Panc1 (cell line): ENCODE results near the gene OGG1. TPM values are rescaled to one million over a fixed set of nuclear protein-coding genes. Genes with fewer than 3 reads are reported as not detected.

Source experiments
- ATAC-seq: fragments of 200-7000 bp; cut with Tn5 transposase; 2 replicates; pipeline ENCODE4 v1.9.1; 2020; ENCODE audit warnings: mild to moderate bottlenecking, moderate library complexity
- BruUV-seq: library from RNA; stranded (reverse); fragments of 400-500 nt; replicated peaks from 2 replicates; lab custom pipeline; 2021; lab: Mats Ljungman, UMichigan
- CTCF ChIA-PET: fragments of 300-600 bp; sonication (Branson Sonifier 250); formaldehyde crosslinking; loops from one replicate; lab custom pipeline; 2022; ENCODE audit warnings: antibody characterized with exemption; lab: Charles Lee
- POLR2A ChIA-PET: fragments of 300-600 bp; sonication (Branson Sonifier 250); formaldehyde crosslinking; loops from one replicate; lab custom pipeline; 2022; ENCODE audit warnings: antibody characterized with exemption; lab: Charles Lee
- DNase-seq: peaks from one replicate; pipeline ENCODE4 v3.0.0-alpha.2; 2010; ENCODE audit warnings: low read depth, low spot score
- H3K27ac ChIP-seq: 2 replicates; pipeline ENCODE4 v1.5.1; 2011; ENCODE audit warnings: mild to moderate bottlenecking, low read length, inconsistent platforms
- H3K27me3 ChIP-seq: fragments of 200-500 bp; sonication (Bioruptor generic); 2 replicates; pipeline ENCODE4 v1.6.0; 2014; ENCODE audit warnings: low read length, inconsistent platforms; ENCODE audit not compliant: control insufficient read depth, insufficient read depth
- H3K36me3 ChIP-seq: fragments of 200-500 bp; sonication (Bioruptor generic); 2 replicates; pipeline ENCODE4 v1.5.1; 2014; ENCODE audit warnings: inconsistent platforms, mild to moderate bottlenecking, low read length, moderate library complexity; ENCODE audit not compliant: control insufficient read depth, insufficient read depth
- H3K4me1 ChIP-seq: 2 replicates; pipeline ENCODE4 v1.5.1; 2011; ENCODE audit warnings: inconsistent platforms, mild to moderate bottlenecking, low read length, moderate library complexity; ENCODE audit not compliant: control insufficient read depth, insufficient read depth
- H3K4me3 ChIP-seq, 2 experiments: 2 replicates each; pipeline ENCODE4 v1.5.1; 2011 to 2012; ENCODE audit warnings: low read depth in 2 of 2, low read length in 2 of 2, mild to moderate bottlenecking in 2 of 2, inconsistent platforms in 1 of 2, moderate library complexity in 1 of 2
- H3K9me3 ChIP-seq: fragments of 200-500 bp; sonication (Bioruptor generic); 2 replicates; pipeline ENCODE4 v1.5.1; 2014; ENCODE audit warnings: low read depth, mild to moderate bottlenecking, inconsistent platforms, low read length, moderate library complexity; ENCODE audit not compliant: control insufficient read depth, insufficient read depth
- in situ Hi-C: cut with HindIII; loops from 2 replicates; pipeline ENCODE4 v1.10.0; 2016; ENCODE audit warnings: low sequenced_read_pairs, low pct_unique_long_range_greater_than_20kb
- intact Hi-C: fragments of 100-400 bp; cut with micrococcal nuclease; formaldehyde crosslinking; loops from one replicate; pipeline ENCODE4 v1.10.0; 2022; ENCODE audit not compliant: unreplicated experiment
- total RNA-seq: library from RNA; stranded (reverse); gene quantifications from one replicate; pipeline ENCODE4 v1.2.1, GENCODE V29; 2021; ENCODE audit not compliant: unreplicated experiment
- TF ChIP-seq, protein P1 (sequence below): fragments of 450-650 bp; IDR thresholded peaks from 2 replicates; pipeline ENCODE4 v1.5.1; 2017; ENCODE audit warnings: mild to moderate bottlenecking
- TF ChIP-seq, protein P2 (sequence below), 2 experiments: IDR thresholded peaks; 2 replicates each; pipeline ENCODE4 v1.6.1; 2011 to 2012; ENCODE audit warnings: low read depth in 2 of 2, control low read depth in 1 of 2, low read length in 1 of 2, mild to moderate bottlenecking in 1 of 2, moderate library complexity in 1 of 2; ENCODE audit not compliant: insufficient read depth in 1 of 2

Gene OGG1
- total RNA-seq, 1 experiment from 2014 or later: 32.5 TPM

GRCh38 chr3:9725775-9726515 is 23.8 kb upstream of the OGG1 start:
- H3K4me3 ChIP-seq: no peak overlapping the region
- ATAC-seq (no peak), DNase-seq (no peak)
- H3K9me3 ChIP-seq: no peaks in the 10 kb centered on the region
- ChIA-PET POLR2A (no interaction called here), CTCF (no interaction called here)
- in situ Hi-C loops: no loop called here
- TF ChIP-seq, protein P1, sequence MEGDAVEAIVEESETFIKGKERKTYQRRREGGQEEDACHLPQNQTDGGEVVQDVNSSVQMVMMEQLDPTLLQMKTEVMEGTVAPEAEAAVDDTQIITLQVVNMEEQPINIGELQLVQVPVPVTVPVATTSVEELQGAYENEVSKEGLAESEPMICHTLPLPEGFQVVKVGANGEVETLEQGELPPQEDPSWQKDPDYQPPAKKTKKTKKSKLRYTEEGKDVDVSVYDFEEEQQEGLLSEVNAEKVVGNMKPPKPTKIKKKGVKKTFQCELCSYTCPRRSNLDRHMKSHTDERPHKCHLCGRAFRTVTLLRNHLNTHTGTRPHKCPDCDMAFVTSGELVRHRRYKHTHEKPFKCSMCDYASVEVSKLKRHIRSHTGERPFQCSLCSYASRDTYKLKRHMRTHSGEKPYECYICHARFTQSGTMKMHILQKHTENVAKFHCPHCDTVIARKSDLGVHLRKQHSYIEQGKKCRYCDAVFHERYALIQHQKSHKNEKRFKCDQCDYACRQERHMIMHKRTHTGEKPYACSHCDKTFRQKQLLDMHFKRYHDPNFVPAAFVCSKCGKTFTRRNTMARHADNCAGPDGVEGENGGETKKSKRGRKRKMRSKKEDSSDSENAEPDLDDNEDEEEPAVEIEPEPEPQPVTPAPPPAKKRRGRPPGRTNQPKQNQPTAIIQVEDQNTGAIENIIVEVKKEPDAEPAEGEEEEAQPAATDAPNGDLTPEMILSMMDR: no peak
- H3K36me3 ChIP-seq: no peaks in the 10 kb centered on the region
- no peaks in the 10 kb centered on the region for H3K27me3 ChIP-seq
- H3K4me1 ChIP-seq: no peaks in the 10 kb centered on the region
- BruUV-seq: no TSS peak
- intact Hi-C loops: no loop called here
- no peak overlapping the region for H3K27ac ChIP-seq

- CTCF ChIA-PET: interaction anchor here (0.6 to 1.2 kb wide), 4 partner anchors 10 to 36 kb away, joined by 3 to 7 read pairs (median 3); partner anchors contain the start of gene OGG1
- no peak for DNase-seq
- TF ChIP-seq, protein P1: peak; percentile 59
- TF ChIP-seq, protein P2, sequence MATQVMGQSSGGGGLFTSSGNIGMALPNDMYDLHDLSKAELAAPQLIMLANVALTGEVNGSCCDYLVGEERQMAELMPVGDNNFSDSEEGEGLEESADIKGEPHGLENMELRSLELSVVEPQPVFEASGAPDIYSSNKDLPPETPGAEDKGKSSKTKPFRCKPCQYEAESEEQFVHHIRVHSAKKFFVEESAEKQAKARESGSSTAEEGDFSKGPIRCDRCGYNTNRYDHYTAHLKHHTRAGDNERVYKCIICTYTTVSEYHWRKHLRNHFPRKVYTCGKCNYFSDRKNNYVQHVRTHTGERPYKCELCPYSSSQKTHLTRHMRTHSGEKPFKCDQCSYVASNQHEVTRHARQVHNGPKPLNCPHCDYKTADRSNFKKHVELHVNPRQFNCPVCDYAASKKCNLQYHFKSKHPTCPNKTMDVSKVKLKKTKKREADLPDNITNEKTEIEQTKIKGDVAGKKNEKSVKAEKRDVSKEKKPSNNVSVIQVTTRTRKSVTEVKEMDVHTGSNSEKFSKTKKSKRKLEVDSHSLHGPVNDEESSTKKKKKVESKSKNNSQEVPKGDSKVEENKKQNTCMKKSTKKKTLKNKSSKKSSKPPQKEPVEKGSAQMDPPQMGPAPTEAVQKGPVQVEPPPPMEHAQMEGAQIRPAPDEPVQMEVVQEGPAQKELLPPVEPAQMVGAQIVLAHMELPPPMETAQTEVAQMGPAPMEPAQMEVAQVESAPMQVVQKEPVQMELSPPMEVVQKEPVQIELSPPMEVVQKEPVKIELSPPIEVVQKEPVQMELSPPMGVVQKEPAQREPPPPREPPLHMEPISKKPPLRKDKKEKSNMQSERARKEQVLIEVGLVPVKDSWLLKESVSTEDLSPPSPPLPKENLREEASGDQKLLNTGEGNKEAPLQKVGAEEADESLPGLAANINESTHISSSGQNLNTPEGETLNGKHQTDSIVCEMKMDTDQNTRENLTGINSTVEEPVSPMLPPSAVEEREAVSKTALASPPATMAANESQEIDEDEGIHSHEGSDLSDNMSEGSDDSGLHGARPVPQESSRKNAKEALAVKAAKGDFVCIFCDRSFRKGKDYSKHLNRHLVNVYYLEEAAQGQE (IDR thresholded peaks at IDR 0.05; ENCODE audit: insufficient read depth in 1 of 2, low read depth in 2 of 2, low read length in 1 of 2): no peak
- H3K4me1 ChIP-seq: no peaks in the 10 kb centered on the region
- no peaks in the 10 kb centered on the region for H3K27me3 ChIP-seq
- intact Hi-C loops: no loop called here
- H3K9me3 ChIP-seq: no peaks in the 10 kb centered on the region
- BruUV-seq: no TSS peak
- in situ Hi-C loops: no loop called here
- H3K36me3 ChIP-seq: no peaks in the 10 kb centered on the region; the same call in 1 of the 2 replicates
- no peak overlapping the region for H3K4me3 ChIP-seq
- POLR2A ChIA-PET: no interaction called here
- no peak overlapping the region for H3K27ac ChIP-seq
- ATAC-seq: no peak
Measured at GRCh38 chr3:9727041-9727595, 22.6 kb upstream of the OGG1 start.
